Measurements from ENCODE around the gene CAP2. TPM values are rescaled to one million over a fixed set of nuclear protein-coding genes. Genes with fewer than 3 reads are reported as not detected.

The CAP2 gene
- total and polyA plus RNA-seq, 12 donors, result 1.3 to 21.9 (median 11.9) TPM

DNA sequence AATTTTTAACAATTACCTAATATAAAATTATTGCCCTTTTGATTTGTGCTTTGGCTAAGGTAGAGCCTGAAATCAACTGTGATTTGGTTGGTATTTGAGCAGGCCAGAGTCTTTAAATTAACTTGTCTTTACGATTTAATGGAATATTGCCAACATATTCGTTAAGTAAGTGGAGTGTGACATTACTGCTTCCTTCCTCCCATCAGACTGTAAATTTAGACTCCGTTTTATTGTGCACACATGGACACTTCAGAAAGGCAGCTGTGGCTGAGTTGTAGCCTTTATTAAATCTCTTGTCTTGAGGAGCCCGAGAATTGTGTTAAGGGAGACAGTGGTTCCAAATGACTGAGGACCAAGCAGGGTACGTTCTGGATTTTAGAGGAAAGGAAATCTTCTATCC, 57.4 kb downstream of the CAP2 start:
- H3K9me3 ChIP-seq (replicated peaks in 1 of 3), result no peaks in the 10 kb centered on the region
- H3K27me3 ChIP-seq, result no peaks in the 10 kb centered on the region
- intact Hi-C loops (cut with DNase I), result no loop called here
- no peak for TF ChIP-seq POLR2A (IDR thresholded peaks at IDR 0.05)
- TF ChIP-seq, protein P1, sequence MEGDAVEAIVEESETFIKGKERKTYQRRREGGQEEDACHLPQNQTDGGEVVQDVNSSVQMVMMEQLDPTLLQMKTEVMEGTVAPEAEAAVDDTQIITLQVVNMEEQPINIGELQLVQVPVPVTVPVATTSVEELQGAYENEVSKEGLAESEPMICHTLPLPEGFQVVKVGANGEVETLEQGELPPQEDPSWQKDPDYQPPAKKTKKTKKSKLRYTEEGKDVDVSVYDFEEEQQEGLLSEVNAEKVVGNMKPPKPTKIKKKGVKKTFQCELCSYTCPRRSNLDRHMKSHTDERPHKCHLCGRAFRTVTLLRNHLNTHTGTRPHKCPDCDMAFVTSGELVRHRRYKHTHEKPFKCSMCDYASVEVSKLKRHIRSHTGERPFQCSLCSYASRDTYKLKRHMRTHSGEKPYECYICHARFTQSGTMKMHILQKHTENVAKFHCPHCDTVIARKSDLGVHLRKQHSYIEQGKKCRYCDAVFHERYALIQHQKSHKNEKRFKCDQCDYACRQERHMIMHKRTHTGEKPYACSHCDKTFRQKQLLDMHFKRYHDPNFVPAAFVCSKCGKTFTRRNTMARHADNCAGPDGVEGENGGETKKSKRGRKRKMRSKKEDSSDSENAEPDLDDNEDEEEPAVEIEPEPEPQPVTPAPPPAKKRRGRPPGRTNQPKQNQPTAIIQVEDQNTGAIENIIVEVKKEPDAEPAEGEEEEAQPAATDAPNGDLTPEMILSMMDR (IDR thresholded peaks at IDR 0.05), result no peak
- H3K36me3 ChIP-seq (replicated peaks in 1 of 2), result no peaks in the 10 kb centered on the region
- WGBS, 4 donors, result 46 to 60% (median 54%) methylated on average over 5 of the region's 5 CpGs
- no peak overlapping the region for H3K4me3 ChIP-seq
- H3K27ac ChIP-seq, result no peak overlapping the region
- no peak for DNase-seq
- no peaks in the 10 kb centered on the region for H3K4me1 ChIP-seq (replicated peaks in 1 of 2)

DNA sequence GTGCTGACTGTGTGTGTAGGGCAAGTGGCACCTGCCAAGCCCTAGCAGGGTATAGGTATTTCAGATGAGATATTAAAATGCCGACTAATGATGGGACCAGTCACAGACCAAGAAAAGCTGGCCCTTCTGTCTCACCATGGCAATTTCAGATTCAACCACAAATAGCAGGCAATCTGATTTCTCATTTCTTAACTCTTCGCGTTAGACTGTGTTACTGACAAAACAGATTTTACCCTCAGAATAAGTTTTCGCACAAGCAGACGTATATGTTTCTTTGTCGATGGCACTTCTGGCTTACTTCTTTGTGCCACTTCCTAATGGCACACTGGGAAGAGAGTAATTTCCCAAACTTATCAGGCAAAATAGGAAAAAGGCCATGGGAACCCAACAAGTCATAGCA, 58.7 kb downstream of the CAP2 start:
- Histone ChIP-seq H3K36me3 (replicated peaks in 1 of 2) (no peaks in the 10 kb centered on the region), H3K9me3 (replicated peaks in 1 of 3) (no peaks in the 10 kb centered on the region), H3K27ac (no peak overlapping the region), H3K4me3 (no peak overlapping the region), H3K4me1 (replicated peaks in 1 of 2) (no peaks in the 10 kb centered on the region), H3K27me3 (no peaks in the 10 kb centered on the region)
- WGBS, 4 donors, result 94 to 97% (median 95%) methylated on average over 6 of the region's 6 CpGs
- DNase-seq, result no peak
- intact Hi-C loops (cut with DNase I), result no loop called here
- TF ChIP-seq, protein P1 (IDR thresholded peaks at IDR 0.05), result no peak
- TF ChIP-seq POLR2A (IDR thresholded peaks at IDR 0.05), result no peak

GRCh38 chr6:17454316-17455005, 61.1 kb downstream of the CAP2 start:
- TF ChIP-seq, protein P1 (IDR thresholded peaks at IDR 0.05), result no peak
- no peak for TF ChIP-seq POLR2A (IDR thresholded peaks at IDR 0.05)
- intact Hi-C loops (cut with DNase I), result no loop called here
- Histone ChIP-seq H3K9me3 (replicated peaks in 1 of 3) (no peaks in the 10 kb centered on the region), H3K36me3 (replicated peaks in 1 of 2) (no peaks in the 10 kb centered on the region), H3K4me1 (replicated peaks in 1 of 2) (no peaks in the 10 kb centered on the region), H3K27me3 (no peaks in the 10 kb centered on the region), H3K4me3 (no peak overlapping the region), H3K27ac (no peak overlapping the region)
- no peak for DNase-seq
- WGBS, 4 donors, result 85 to 90% (median 87%) methylated on average over 7 of the region's 7 CpGs

GRCh38 chr6:17455919-17456318, 62.5 kb downstream of the CAP2 start:
- Histone ChIP-seq H3K36me3 (replicated peaks in 1 of 2) (no peaks in the 10 kb centered on the region), H3K4me3 (no peak overlapping the region), H3K4me1 (replicated peaks in 1 of 2) (no peaks in the 10 kb centered on the region), H3K9me3 (replicated peaks in 1 of 3) (no peaks in the 10 kb centered on the region), H3K27ac (no peak overlapping the region), H3K27me3 (no peaks in the 10 kb centered on the region)
- no peak for DNase-seq
- WGBS, 4 donors, result 93 to 96% (median 95%) methylated on average over 7 of the region's 7 CpGs
- no peak for TF ChIP-seq POLR2A (IDR thresholded peaks at IDR 0.05)
- TF ChIP-seq, protein P1 (IDR thresholded peaks at IDR 0.05), result no peak
- intact Hi-C loops (cut with DNase I), result no loop called here
